GM19023 (cell line): ENCODE data around the gene SF3B4.
A peak's percentile ranks its signal among the peaks of the same experiment; 100 is the strongest.

ENCODE experiments used
- ATAC-seq: cut with Tn5 transposase; IDR thresholded peaks from one replicate; pipeline ENCODE4 v1.9.1; 2021; ENCODE audit warnings: mild to moderate bottlenecking, moderate library complexity; ENCODE audit not compliant: unreplicated experiment

The SF3B4 gene

DNA sequence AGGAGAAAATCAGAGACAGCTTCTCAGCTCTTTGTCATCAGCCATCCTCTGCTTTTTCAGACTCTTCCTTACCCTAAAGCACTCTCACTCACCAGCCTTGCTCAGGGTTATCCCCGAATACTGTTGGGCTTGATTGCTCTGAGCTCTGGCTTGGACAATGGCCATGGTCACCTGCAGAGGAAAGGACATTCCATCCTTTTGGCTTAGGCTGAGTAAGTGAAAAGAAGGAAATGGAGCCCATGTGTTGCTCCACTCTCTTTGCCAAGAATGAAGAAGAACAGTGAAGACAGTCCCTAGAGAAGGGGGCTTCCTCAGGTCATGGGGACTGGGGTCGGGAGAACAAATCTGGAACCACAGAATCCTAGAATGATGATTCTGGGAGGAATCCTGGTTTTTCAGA is 6.8 kb upstream of the SF3B4 start:
- no peak for ATAC-seq

DNA sequence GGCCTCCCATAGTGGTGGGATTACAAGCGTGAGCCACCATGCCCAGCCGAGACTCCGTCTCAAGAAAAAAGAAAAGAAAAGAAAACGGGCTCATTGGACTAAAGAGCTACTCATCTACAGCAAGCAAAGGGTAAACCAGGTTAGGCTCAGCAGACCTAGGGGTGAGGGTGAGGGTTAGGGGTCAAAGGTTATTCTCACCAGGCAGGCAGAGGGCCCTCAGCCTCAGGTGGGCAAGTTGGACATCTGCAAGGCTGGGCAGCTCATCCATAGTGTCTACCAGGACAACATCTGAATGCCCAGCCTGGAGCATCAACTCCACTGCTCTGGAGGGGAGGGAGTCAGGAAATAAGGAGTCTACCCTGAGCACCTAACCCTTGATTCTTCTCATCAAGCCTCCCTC is 5.6 kb upstream of the SF3B4 start:
- ATAC-seq: no peak

DNA sequence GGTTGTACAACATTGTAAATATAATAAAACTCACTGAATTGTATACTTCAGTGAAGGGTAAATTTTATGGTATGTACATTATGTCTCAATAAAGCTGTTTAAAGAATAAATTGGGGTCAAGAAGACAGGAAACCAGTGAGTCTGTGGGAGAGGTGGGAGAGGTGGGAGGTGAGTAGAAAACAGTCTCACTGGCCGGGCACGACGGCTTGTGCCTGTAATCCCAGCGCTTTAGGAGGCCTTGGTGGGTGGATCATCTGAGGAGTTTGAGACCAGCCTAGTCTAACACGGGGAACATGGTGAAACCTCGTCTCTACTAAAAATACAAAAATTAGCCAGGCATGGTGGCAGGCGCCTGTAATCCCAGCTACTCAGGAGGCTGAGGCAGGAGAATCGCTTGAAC is 4.9 kb upstream of the SF3B4 start:
- no peak for ATAC-seq

DNA sequence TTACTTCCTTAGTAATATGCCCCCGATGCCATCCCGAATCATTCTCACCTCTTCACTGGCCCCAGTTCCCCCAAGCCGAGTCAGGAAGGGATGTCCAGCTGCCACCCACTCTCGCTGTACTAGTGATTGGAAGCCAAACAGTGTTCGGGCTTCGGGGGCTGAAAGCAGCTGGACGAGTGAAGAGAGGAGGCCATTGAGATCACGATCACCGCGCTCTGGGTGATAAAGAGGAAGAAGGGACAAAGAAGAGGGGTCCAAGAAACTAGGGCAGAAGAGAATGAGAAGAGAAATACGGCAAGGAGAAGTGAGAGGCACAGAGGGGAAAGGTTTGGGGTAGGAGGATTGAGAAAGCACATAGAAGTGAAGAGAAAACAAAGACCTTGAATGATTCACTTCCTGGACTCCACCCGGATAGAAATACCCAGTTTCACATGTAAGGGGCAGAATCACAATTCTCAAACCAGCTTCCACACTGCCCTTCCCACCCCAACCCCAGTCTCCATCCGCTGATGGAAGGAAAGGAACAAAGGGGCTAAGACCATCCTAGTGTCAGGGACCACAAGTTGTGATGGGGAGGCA is 3.7 kb upstream of the SF3B4 start:
- no peak for ATAC-seq

DNA sequence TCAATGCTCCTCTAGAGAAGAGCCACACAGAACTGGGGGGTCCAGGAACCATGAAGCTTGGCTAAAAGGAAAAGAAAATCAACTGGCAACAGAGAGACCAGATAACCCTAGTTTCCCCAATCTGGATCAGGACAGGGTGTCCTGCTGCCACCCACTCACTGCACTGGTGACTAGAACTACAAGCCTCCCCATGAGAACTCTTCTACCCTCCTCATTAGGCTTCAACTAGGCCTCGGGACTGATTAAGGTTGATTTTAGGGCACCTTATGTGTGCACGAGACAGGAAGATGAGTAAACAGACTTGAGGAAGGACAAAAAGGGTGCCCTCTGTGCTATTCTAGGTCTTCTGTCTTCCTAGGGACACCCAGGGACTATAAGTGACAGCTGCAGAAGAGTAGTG is 2.3 kb upstream of the SF3B4 start:
- ATAC-seq: no peak

DNA sequence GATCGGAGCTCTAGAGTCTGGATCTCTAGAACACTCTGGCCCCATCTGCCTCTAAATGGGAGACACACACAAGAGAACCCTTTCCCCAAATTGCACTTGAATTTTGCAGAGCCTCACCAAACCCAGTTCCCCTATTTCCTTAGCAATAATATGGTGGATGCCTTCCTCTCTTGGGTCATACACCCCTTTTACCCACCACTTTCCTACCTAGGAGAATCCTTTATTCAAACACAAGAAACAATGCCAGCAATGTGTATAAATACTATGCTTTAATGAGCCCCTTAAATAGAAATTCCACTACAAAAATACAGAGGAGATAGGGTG is 760 bp upstream of the SF3B4 start:
- no peak for ATAC-seq

DNA sequence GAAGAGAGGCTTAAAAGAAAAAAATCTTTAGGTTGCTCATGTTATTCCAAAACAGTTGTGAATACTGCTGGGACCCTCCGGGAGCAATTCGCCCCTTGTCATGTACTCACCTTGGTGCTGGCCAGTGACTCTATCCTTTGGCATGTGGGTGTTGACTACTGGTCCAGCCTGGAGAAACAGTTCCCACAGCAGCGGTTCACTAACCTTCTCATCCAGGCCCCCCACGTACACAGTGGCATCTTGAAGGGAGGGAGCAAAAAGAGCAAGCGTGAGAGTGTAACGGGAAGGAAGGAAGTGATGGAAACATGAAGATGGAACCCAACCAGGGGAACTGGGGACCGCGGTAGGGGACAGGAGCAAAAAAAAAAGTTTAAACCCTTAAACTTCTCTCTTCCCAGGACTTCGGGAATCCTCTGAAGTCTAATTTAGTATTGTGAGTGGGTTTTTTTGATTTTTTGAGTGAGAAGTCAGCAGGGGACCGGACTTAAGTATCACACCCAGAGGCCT is 494 bp downstream of the SF3B4 start:
- no peak for ATAC-seq

DNA sequence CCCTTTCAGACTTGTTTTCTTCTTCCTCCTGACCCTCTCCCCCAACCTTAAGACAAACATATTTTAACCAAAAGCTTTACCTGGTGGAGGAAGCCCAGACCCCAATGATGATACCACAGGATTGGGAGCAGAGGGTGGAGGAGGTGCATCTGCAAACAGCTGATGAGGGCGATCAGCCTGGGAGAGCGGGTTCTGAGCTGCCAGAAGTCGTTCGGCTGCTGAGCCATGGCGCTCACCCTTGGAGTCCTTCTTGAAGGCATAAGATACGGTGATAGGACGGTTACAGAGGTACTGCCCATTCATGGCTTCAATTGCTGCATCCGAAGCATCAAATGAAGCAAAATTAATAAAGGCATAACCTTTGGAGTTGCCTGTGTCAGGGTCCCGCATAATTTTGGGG is 1.3 kb downstream of the SF3B4 start:
- no peak for ATAC-seq

DNA sequence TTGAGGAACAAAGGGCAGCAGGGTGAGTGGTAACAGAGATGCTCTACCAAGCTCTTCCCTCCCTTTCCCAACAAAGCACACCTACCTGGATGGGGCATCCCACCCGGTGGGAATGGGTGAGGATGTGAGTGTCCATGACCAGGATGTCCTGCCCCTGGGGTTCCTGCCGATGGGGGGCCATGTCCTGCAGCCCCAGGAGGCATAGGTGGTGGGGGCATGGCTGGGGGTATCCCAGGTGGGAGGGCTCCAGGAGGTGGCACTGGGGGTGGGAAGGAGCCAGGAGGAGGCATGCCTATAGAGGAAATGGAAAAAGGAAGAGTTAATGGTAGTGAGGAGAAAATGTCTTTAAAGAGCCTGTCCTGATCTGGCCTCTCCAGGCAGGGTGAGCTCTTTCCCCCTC is 1.9 kb downstream of the SF3B4 start:
- ATAC-seq: no peak

DNA sequence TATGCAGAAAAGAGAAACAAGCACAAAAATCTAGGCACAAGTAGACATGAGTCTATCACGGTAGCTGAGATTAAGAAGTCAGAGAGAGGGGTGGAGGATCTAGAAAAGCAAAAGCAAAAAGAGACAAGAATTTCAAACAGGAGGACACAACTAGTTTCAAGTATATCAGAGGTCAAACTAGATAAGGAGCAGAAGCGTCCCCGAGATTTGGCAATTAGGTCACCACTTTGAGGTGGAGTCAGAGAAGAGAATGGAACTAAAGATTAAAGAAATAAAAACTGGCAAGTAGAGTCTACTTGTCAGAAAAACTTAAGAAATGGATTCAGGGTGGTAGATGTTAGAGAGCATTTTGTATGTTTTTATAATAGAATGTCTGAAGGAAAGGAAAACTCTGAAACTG is 2.3 kb downstream of the SF3B4 start:
- ATAC-seq: no peak

DNA sequence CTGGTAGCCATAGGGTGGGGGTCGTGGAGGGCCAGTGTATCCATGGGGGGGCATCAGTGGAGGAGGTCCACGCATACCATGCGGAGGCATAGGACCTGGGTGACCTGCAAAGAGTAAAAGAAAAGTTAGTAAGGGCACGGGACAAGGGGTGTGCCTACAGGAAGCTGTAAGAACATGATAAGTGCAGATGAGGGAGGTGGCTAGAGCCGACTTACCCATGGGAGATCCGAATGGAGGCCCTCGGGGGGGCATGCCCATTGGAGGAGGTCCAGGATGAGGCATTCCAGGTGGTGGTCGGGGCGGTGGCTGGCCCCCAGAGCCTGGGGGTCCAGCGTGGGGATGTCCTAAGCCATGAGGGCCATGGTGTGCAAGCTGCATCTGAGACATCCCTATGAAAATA is 4.0 kb downstream of the SF3B4 start:
- no peak for ATAC-seq

DNA sequence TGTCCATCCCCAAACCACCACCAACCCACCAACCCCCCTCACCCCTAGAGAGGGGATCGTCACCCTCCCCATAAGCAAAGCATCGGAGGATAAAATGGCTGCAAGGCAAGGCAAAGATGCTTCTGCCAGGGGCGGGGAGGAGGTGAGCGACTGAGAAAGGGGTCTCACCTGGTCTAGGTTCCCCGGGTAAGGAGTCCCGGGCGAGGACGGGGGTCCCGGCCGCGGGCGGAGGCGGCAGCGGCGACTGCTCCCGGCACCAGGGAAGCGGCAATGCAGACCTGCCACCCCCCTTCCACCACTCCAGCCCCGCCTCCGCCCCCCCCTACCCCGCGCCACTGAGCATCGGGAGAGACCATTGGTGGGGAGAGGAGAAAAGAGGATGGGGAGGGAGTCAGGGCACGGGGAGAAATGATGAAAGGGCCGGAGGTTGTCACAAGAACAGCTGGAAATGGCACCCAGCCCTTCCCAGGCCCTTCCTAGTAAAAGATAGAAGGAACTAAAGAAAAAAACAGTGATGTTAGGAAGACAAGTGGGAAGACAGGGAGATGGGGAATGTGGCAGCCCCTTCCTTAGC is 9.9 kb downstream of the SF3B4 start, which contains the start of gene SV2A:
Gene SV2A, minus strand, starts transcription at position 274 of the 574 bp plus-strand sequence. CDS start 4,004 bp downstream, outside the sequence.
- no peak for ATAC-seq

DNA sequence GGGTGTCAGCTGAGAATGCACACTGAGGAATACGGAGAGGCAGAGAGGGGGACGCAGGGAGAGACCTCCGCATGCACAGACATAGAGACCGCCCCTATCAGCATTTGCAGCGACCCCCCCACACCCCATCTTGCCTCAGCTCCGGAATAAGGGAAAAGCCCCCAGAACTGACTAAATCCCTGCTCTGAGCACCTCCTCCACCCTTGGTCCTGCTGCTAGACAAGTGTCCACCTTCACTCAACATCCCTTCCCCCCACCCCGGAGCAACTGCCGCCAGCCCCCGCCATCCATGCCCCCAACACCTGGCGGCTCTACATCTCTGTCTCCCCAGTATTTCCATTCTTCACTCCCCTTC is 10.7 kb downstream of the SF3B4 start:
- no peak for ATAC-seq

DNA sequence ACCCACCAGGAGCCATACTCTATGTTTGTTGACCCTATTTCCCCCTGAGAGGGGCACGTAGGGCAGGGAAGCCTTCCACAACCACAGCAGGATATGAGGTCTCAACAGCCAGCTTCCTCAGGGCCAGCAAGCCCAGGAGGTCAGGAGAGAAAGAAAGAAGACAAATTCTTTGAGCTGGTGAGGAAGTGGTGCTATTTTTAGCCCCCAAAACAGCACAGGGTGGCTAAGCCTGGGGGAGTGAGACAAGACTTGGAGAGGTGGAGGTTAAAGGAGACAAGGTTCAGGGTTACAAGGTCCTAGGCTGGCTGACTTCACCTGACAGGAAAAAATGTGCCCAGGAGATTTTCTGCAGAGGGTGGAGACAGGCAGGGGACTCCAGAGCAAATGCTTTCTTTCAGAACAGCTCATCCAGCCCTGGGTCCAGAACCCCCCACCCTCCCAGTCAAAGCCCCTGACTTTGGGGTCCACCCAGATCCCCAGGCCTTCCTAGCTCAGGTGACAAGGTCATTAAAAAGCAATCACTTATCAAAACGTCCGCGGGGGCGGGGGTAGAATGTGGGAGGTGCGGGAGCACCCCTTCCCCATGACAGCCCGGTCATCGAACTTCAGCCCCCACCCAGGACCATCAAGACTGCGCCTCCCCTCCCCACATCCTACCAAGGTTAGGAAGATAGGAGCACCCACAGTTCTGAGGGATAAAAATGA is 11.3 kb downstream of the SF3B4 start:
- ATAC-seq: no peak

DNA sequence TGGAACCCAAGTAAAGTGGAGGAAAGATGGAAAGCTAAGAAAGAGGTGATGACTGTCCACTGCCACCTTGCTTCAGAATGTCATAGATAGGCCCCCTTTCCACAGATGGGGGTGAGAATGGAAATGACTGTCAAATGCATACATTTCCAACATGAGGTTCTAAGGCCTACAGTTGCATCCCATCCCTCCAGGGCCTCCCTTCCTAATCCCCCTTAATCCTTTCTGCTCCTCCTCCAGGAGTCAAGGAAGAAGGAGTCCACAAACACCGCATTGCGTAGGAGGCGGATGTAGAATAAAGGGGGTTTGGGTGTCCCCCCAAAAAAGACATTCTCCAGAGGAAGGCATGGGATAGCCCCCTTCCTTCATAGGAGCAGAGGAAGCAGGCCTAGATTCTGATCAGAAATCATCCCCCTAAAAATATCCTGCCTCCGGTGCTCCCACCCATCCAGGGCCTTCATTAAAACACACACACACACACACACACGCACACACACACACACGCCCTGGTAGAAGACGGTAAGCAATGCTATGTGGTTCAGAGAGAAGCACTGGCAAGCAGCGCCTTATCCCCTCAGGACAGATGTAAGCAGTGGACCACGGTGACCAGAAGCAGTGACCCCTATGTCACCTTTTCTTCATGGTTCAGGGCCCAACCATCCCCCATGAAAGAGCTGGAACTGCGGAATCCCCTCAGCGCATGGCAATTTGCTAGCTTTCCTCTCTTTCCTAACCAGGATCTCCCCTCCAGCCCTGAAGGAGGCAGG is 12.0 kb downstream of the SF3B4 start:
- no peak for ATAC-seq

DNA sequence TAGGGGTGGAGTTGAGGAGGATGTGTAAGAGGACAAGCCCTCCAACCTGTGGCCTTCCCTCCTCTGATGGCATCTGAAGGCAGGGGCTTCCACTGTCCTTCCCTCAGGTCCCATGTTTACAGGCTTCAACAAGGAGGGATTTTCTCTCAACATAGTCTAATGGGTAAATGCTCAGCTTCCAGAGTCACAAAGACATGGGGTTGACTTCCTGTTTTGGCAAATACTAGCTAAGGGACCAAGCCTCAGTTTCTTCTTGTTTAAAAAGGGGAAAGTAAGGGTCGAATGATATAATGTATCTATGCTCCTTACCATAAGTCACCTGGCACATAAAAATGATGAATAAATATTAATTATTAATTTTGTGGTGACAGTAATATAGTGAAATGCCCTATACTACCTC is 13.1 kb downstream of the SF3B4 start:
- ATAC-seq: no peak

DNA sequence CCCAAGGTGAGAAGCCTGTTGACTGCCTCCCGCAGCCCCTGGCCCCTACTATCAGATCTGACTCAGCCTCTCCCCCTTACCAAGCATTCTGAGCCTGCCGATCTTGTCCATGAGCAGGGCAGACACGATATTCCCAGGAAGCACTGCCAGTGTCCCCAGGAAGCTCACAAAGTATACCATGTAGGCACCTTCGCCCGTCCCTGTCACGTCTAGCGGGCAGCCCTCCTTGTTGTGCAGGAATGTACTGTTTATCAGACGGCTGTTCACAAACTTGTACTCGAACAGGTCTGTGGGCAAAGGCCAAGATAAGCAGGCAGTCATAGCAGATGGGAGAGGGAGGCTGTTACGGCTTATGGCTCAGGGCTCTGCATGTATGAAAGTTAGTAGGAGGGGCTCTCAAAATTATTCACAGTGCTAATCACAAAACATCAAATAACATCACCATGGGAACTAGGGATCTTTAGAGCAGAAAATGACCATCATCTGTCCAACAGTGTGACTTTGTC is 21.0 kb downstream of the SF3B4 start:
- no peak for ATAC-seq

DNA sequence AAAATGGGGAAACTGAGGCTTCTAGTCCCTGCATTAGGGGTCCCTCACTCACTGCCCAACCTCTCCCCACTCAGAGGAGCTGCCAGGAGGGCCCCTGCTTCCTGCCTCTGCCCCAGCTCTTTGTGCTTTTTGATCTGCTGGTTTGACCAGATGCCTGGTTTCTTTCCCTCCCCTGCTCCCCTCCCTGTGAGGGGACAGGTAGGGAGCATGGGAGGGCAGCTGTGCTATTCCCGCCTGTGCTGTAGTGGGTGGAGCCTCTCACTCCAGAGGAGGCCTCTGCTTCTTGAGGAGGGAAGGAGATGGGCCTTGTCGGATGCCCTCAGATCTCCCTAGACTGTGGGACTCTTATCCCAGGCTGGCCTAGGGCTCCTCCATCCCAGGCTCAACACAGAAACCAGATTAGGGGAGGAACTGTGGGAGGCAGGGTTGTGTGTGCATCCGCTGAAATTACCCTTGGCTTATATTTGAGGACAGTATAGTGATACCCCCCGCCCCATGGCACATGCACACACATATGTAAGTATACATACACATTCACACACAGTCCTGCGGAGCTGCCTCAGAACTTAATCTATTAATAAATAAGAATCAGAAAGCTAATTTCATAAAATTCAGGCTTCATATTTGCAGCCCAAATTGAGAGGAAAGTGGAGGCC is 23.6 kb downstream of the SF3B4 start:
- ATAC-seq: no peak

DNA sequence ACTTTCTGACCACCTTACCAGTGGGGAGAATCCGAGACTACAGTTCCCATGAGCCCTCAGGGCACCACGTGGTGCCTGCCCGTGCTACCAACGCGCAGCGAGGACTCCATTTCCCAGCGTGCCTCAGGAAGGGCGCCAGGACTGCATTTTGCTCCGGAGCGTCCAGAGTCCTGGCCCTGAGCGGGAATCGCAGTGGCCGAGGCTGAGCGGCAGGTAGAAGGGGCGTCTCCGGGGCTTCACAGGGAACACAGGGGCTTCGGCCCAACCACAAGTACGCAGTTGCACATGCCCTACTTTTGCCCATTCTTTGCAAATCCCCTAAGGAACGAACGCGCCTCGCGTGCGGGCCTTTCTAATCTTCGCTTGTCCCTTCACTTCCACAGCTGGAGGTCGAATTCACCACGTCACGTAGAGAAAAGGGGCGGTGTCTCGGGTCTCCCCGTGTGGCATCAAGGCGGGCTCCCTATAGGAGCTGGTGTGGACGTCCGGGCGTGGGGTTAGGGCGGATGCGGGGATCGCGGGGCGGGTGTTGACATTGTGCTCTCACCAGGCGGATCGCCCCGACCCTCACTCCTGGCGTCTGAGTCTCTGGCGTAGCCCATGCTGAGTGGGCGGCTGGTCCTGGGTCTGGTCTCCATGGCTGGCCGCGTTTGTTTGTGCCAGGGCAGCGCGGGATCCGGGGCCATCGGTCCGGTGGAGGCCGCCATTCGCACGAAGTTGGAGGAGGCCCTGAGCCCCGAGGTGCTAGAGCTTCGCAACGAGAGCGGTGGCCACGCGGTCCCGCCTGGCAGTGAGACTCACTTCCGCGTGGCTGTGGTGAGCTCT is 27.9 kb downstream of the SF3B4 start, which contains the start of gene BOLA1:
Gene BOLA1, plus strand, starts transcription at position 109 of the 825 bp plus-strand sequence. Its CDS starts 492 bp downstream, at position 601.
- peak; percentile 99 for ATAC-seq

DNA sequence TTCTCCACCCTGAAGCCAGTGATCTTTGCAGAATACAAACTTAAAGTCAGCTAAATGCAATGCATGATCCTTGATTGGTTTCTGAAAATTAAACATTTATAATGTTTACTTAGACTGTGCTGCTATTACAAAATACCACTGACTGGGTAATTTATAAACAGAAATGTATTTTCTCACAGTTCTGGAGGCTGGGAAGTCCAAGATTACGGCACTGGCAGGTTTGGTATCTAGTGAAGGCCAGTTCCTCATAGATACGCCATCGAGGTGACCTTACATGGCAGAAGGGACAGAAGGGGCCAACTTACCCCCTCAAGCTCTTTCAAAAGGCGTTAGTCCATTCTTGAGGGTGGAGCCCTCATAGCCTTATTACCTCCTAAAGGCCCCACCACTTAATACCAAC is 31.0 kb downstream of the SF3B4 start:
- ATAC-seq: no peak
